ENCODE data around the gene GALNT9.
"Not testable (repeated sequence)": the region's sequence is repeated elsewhere in the genome, so short reads cannot be mapped to it uniquely, and the experiment has no call there.

Gene GALNT9

DNA sequence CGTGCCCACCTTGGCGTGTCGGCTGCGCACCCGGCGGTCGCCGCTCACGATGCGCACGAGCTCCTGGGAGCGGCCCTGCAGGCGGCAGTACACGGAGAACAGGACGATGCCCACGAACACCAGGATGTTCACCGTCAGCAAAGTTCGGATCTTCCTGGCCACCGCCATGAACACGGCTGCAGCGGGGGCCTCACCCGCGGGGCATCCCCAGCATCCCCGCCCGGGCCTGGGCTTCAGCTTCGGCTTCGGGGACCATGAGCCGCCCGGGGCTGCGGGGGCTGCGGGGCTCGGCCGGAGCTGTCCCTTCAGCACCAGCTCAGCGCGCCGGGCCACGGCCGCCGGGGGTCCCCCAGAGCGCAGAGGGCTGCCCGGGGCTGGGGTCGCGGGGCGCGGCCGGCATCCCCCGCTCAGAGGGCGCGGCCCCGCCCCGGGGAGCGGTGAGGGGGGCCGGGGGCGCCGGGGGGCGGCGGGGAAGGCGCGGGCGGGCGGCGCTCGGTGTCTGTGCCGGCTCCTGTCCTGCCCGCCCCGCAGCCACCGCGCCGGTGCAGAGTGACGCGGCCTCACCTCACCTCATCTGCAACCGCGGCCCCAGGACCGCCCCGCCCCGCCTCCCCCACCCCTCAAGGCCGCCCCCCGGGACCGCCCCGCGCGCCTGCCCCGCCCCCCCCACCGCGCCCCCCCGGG, at the start of gene GALNT9:
GALNT9 (minus strand) TSS at position 554 of the 684 bp plus-strand sequence; CDS start at position 168, 386 bp downstream.
- in situ Hi-C loops (cut with HindIII; ENCODE audit: low sequenced_read_pairs), result no loop called here
- H3K4me3 ChIP-seq (ENCODE audit: low read depth, low read length), result no peak within 1 kb of the TSS
- TF ChIP-seq, protein P1, sequence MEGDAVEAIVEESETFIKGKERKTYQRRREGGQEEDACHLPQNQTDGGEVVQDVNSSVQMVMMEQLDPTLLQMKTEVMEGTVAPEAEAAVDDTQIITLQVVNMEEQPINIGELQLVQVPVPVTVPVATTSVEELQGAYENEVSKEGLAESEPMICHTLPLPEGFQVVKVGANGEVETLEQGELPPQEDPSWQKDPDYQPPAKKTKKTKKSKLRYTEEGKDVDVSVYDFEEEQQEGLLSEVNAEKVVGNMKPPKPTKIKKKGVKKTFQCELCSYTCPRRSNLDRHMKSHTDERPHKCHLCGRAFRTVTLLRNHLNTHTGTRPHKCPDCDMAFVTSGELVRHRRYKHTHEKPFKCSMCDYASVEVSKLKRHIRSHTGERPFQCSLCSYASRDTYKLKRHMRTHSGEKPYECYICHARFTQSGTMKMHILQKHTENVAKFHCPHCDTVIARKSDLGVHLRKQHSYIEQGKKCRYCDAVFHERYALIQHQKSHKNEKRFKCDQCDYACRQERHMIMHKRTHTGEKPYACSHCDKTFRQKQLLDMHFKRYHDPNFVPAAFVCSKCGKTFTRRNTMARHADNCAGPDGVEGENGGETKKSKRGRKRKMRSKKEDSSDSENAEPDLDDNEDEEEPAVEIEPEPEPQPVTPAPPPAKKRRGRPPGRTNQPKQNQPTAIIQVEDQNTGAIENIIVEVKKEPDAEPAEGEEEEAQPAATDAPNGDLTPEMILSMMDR (IDR thresholded peaks at IDR 0.05; ENCODE audit: low read depth, low read length, missing control alignments), result no peak
- no peak for DNase-seq (ENCODE audit: low read depth)

DNA sequence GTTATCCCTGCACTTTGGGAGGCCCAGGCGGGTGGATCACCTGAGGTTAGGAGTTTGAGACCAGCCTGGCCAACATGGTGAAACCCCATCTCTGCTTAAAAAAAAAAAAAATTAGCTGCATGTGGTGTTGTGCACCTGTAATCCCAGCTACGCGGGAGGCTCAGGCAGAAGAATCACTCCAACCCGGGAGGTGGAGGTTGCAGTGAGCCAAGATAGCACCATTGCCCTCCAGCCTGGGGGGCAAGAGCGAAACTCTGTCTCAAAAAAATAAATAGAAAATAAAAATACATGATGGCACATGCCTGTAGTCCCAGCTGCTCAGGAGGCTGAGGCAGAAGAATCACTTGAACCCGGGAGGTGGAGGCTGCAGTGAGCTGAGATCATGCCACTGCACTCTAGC, 49.7 kb upstream of the GALNT9 start:
- in situ Hi-C loops (cut with HindIII; ENCODE audit: low sequenced_read_pairs); DNase-seq (ENCODE audit: low read depth); H3K4me3 ChIP-seq (ENCODE audit: low read depth, low read length): not testable (repeated sequence)

GRCh38 chr12:132377147-132377546, 47.8 kb upstream of the GALNT9 start:
- H3K4me3 ChIP-seq (ENCODE audit: low read depth, low read length), result no peak overlapping the region
- no peak for DNase-seq (ENCODE audit: low read depth)
- in situ Hi-C loops (cut with HindIII; ENCODE audit: low sequenced_read_pairs), result no loop called here
- TF ChIP-seq, protein P1 (IDR thresholded peaks at IDR 0.05; ENCODE audit: low read depth, low read length, missing control alignments), result no peak

DNA sequence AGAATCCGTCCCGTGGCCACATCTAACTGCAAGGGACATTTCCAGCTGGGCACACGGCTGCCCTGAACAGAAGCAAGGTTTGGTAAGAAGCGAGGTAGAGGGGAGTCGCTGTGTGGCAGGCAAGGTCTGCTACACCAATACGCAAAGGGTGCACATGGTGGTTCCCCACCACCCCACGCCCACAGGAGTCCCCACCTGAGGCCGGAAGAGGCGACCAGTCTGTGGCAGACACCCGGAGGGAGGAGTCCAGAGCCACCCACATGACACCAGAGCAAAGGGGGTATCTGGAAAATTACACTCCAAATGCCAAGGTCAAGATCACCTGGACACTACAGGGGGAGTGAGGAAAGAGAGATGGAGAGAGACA, 47.1 kb upstream of the GALNT9 start:
- in situ Hi-C loops (cut with HindIII; ENCODE audit: low sequenced_read_pairs), result no loop called here

GRCh38 chr12:132375747-132376463, 46.5 kb upstream of the GALNT9 start:
- H3K4me3 ChIP-seq (ENCODE audit: low read depth, low read length), result no peak overlapping the region
- no peak for DNase-seq (ENCODE audit: low read depth)
- TF ChIP-seq, protein P1 (IDR thresholded peaks at IDR 0.05; ENCODE audit: low read depth, low read length, missing control alignments), result no peak
- in situ Hi-C loops (cut with HindIII; ENCODE audit: low sequenced_read_pairs), result no loop called here

More for the DNA sequence above, 47.1 kb upstream of the GALNT9 start:
- no peak overlapping the region for H3K4me3 ChIP-seq (ENCODE audit: low read depth, low read length)
- TF ChIP-seq, protein P1 (IDR thresholded peaks at IDR 0.05; ENCODE audit: low read depth, low read length, missing control alignments), result no peak
- DNase-seq (ENCODE audit: low read depth), result no peak

DNA sequence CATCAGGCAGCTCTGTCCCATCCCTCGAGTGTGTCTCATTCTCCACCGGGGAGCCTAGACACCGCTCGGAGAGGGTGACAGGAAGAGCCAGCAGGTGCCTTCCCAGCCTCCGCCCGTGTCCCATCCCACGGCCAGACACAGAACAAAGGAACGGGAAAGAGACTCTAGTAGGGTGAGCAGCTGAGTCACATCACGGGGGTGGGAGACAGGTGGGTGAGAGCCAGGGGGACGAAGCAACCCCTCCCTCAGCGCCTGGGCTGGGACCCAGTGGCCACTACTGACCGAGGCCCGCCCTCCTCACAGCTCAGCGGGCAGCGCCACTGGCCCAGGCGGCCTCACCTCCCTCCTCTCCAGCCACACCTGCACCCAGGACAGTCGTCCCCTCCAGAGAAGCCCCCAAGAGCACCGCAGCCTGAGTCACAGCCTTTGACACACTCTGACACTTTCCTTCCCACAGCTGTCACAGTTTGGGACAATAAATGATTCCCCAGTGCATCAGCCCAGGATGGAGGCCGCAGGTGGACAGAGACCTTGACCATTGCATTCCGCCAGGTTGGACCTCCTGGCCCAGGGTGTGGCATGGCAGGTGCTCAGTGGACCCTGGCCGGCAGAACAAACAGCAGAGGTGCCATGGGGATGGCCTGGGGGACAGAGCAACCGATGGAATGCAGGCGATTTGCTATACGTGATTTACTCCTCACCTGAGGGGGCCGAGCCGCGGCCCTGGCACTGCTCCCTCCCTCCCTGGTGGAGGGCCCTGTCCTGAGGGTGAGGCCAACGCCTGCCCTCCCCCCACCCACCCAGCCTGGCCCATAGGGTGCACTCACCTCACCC, 45.4 kb upstream of the GALNT9 start:
- TF ChIP-seq, protein P1 (IDR thresholded peaks at IDR 0.05; ENCODE audit: low read depth, low read length, missing control alignments), result no peak
- in situ Hi-C loops (cut with HindIII; ENCODE audit: low sequenced_read_pairs), result no loop called here
- H3K4me3 ChIP-seq (ENCODE audit: low read depth, low read length), result no peak overlapping the region
- DNase-seq (ENCODE audit: low read depth), result no peak
